HG03095 (cell line): ENCODE measurements around the gene PQBP1.
A peak's percentile ranks its signal among the peaks of the same experiment; 100 is the strongest.

ENCODE experiments used
- ATAC-seq: cut with Tn5 transposase; IDR thresholded peaks from one replicate; pipeline ENCODE4 v1.9.1; 2021; ENCODE audit warnings: moderate library complexity; ENCODE audit not compliant: unreplicated experiment

PQBP1 gene

GRCh38 chrX:48920718-48921104 lies 23.0 kb downstream of the PQBP1 start:
- no peak for ATAC-seq

DNA sequence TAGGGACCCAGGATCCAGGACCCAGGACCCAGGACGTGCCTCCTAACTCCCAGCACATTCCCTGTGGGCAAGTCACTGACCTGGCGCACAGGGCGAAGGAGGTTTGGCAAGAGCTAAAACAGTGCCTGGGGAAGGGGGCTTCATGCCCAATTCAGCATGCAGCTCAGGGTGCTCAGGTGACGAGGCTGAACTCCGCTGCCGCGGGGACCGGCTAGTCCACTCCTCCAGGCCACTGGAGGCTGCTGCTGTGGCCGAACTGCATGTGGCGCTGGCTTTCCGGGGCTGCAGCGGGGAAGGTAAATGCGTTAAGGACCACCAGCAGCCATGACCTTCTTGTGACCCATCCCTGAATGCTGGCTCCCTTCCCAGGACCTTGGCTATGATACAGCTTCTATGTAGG lies 26.0 kb downstream of the PQBP1 start:
- ATAC-seq = no peak

DNA sequence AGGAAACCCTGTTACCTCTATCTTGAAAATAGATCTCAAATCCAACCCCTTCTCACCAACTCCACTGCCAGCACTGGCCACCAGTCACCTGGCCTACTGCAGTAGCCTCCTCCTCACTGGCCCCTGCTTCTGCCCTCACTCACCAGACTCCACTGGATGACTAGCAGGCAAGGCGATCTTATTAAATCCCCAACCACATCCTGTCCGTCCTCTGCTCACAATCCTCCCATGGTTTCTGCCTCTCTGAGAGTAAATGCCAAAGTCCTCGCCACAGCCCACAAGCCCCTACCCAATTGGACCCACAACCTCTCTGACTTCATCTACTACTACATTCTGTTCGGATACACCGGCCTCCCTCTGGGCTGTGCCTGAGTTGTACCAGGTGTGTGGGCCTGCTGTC lies 26.5 kb downstream of the PQBP1 start:
- no peak for ATAC-seq

DNA sequence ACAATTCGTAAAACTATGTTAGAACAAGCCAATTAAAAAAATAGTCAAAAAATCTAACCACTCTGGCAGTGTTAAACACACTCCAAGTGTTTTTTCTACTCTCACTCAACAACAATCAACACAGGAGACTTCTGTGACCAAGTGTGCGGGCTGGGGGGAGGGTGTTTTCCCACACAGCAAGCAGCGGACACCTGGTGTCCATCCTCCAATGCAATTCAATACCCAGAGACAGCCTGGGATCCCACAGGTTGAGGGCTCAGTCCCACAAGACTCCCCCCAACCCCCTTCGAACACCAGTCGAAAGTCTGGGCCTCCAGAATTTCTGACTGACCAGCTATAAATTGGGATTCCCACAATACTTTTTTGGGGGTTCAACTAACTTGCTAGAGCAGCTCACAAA lies 29.4 kb downstream of the PQBP1 start:
- no peak for ATAC-seq

- ATAC-seq = no peak
These were observed 30.1 kb downstream of the PQBP1 start for GRCh38 chrX:48927736-48928382.

GRCh38 chrX:48933757-48934156 lies 36.0 kb downstream of the PQBP1 start:
- no peak for ATAC-seq

DNA sequence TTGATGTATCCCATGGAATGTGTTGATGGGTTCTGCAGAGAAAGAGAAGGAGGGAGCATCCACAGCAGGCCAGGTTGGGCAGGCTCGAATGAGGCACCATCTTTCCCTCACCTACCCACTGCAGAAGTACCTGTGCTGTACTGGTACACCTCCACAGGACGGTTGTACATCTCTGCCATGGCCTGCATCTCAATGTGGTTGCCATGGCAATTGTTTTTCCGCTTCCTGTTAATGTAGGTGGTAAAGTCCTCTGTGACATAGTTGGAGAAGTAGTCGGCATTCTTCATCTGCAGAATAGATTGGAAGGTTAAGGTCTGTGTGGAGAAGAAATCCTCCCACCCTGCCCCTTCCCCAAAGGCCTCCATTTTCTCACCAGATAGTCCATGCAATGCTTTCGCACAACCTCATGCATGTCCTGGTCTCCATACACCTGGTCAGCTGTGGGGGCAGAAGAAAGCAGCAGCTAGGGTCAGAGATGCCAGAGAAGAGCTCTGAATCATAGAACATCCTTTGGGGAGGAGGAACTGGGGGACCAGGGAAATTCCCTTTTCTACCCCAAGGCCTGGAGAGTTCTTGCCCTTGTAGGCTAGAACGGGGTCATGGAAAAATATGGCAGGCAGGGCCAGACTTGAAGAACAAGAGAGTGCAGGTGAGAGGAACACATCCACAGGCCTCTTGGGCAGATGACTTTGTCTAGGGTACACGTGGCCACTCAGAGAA lies 37.0 kb downstream of the PQBP1 start:
- ATAC-seq = no peak

- ATAC-seq = no peak
These were observed 37.6 kb downstream of the PQBP1 start for GRCh38 chrX:48935301-48935670.

DNA sequence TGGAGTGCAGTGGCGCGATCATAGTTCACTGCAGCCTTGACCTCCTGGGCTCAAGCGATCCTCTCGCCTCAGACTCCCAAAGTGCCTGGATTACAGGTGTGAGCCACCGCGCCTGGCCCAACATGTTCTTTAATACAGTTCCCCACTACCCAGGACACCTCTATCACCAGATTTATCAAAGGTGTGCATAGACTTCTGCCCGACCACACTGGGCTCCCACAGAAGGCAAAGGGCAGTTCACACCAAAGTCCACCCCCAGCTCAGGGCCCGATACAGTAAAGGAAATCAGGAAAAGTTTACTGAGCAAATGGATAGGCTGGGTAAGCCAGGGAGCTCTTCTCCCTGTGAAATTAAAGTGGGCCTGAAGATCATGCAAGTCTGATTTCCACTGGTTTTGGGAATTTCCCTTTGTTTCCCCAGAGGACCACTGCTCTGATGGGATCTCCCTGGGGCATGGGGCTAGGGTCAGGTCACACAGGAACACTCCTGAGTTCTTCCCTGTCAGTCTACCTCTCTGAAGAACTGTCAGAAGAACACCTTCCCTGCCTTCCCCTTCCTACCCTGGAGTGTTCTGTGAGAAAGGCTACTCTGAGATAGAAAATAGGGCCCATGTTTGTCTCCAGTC lies 38.8 kb downstream of the PQBP1 start:
- peak; percentile 0 for ATAC-seq

DNA sequence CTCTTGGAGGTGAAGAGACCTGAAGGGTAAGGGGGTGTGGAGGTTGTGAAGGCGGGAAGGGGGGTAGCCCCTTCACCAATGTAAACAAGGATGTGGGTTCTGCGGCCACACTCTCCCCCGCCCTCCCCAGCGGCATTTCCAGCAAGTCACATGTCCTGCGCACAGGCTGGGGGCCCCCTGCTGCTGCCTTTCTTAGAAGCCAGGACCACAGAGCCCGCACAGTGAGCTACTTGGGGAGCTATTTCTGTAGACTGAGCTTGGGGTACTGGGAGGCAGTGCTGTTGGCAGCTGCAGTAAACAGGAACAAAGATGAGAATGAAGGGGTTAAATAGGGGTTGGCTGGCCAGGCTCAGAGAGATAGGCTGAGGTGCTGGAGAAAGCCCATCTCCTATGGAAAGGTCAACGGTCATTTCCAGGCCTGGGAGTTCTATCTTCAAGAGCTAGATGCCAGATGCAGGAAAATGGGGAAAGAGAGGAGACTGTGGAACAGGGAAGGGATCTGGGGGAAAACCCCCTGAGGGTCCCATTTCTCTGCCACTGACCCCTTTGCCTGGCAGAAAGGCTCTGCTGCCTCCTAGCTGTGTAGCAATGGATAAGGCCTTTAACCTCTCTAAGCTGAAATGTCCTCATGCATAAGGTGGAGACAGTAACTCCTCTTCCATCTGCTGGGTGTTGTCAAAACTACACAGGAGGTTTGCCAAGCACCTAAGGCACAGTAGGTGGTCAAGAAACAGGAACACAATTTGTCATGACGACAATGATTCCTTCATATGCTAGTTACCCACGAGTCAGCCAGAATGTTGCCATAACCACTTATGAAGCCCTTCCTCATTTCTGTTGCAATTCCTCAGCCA lies 39.6 kb downstream of the PQBP1 start:
- ATAC-seq = peak; percentile 62

DNA sequence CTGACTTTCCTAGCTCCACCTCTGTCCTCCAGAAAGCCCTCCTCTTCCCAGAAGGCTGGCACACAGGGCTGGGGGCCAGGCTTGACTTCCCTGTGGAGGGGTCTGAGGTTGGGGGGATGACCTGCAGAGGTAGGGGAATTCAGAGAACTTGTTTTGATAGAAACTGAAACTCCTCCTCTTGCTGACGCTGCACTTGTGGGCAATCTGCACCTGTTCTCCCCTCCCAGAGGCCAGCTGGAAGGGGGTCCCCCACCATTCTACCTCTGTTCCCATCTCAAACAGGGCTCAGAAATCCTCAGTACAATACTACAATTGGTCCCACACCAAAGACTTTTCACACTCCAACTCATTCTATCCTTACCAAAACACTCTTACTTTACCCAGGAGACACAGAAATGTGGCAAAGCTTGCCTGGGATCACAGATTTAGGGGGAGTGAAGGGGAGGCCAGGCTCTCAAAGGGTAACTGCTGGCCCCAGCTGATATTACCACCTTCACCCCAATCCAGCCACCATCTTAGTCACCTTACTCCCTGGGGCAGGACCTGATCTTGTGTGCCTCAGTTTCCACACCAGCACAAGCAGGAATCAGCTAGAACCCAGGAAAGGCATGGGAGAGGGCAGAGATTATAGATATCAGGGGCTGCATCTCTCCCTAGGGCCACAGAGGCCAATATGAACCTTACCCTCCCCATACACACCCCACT lies 41.1 kb downstream of the PQBP1 start:
- ATAC-seq = peak; percentile 47

- no peak for ATAC-seq
These were observed 41.9 kb downstream of the PQBP1 start for GRCh38 chrX:48939524-48940228.

DNA sequence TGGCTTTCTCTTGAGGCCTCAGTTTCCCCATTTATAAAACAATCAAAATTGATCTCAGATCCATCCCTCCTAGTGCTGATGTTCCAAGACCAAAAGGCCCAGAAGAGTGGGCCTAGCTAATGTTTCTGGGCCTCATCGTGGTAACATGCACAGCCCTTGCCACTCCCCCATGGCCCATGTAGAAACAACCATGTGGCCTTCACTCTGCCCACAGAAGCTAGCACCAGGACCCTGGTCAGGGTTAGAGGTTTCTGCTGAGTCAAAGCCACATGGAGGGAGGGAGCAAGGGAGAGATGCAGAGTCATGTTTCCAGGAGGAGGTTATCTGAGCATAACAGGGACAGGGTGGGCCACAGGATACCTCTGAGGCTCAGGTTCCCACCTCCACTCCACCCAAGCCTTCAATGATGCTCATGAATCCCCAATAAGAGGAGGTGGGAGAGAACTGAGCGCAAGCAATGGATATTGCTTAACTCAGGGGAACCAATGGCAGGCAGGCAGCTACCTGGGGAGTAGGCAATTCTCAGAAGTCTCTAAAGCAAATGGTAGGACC lies 42.8 kb downstream of the PQBP1 start:
- ATAC-seq = no peak

DNA sequence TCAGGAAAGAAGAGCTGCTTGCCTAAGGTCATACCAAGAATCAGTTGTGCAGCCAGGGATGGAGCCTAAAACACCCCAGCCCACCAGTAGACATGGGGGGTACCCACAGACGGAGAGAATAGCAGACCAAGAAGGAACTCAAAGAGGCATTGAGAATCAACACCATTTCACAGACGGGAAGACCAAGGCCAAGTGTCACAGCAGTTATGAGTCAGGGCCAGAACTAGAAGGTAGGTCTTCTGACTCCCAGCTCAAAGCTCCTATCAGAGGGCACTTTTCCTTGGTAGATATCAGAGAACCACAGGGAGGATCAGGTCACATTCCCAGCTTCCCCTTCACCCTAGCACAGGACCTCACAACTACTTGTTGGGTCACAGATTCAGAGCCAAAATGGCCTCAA lies 45.2 kb downstream of the PQBP1 start:
- ATAC-seq = no peak

DNA sequence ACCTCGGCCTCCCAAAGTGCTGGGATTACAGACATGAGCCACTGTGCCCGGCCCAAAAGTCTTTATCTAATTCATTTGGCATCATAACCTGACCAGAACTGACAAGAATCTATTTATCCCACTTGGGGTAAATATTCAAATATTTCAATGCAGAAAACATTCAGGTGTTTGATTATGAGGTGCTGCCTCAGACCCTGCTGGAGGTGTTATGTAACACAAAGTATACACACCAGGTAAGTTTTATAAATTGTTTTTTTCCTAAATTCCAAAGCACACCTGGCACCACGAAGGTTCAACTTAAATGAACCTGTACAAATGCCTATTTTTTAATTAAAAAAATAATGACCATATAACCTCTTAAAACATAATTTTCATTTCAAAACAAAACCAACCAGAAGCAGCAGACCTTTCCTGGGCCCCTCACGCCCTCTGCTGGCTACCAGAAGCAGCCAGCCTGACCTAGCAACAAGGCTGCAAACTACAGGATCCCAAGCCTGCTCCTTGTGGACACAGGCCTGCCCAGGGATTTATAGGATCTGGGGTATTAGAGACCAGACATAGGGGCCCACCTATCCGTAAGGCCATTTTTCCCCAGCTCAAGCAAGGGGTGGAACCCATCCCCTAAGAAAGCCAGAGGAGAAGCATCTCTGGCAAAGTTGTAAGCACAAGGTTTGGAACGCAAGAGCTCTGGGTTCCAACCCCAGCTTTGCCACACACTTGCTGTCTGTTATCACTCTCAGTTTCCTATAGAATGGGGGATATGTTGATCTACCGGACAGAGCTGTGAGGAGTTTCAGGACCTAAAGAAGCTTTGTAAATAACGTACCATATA lies 48.0 kb downstream of the PQBP1 start:
- no peak for ATAC-seq

GRCh38 chrX:48948589-48948988 lies 50.9 kb downstream of the PQBP1 start:
- no peak for ATAC-seq
